ENCODE results near the gene C2CD3.

Gene C2CD3

DNA sequence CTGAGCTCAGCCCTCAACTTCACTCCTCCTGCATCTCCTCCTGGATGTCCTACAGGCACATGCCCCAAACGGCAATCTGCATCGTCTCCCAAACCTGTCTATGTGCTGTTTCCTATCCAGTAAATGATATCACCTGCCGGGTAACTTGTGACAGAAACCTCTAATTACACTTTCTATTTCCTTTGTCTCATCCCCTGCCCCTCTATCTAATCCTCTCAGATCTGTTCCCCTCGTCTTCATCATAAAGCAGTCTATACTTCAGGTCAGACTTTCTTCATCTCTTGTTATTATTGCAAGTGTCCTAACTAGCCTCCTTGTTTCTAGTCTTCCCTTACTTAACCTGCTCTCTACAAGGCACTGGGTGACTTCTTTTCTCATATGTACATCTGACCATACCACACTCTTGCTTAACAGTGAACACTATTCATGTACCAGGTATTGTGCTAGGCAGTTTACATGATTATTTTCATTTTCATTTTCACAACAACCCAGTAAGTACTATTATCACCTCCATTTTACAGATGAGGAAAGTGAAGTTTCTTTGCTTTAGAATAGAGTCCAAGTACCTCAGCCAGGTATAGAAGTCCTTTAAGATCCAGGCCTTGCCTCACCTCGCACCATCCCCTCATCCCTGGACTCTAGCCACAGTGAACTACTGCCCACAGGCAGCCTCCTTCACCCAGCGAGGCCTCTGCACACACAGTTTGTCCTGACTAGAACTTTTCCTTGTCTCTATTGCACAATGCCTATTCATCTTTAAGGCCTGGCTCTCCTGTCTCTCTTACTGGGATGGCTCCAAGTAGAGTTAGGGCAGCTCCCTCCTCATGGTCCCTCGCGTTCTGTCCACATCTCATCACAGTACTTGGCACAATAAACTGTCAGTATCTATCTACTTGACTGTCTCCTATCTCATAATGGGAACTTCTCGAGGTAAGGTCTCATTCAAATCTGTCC is 139.8 kb downstream of the C2CD3 start:
- ATAC-seq: peak; percentile 75
- Mint-ChIP-seq H3K36me3 (peaks cover 12% of the 10 kb centered on the region), H3K27ac (peak overlapping the region; percentile 68)

DNA sequence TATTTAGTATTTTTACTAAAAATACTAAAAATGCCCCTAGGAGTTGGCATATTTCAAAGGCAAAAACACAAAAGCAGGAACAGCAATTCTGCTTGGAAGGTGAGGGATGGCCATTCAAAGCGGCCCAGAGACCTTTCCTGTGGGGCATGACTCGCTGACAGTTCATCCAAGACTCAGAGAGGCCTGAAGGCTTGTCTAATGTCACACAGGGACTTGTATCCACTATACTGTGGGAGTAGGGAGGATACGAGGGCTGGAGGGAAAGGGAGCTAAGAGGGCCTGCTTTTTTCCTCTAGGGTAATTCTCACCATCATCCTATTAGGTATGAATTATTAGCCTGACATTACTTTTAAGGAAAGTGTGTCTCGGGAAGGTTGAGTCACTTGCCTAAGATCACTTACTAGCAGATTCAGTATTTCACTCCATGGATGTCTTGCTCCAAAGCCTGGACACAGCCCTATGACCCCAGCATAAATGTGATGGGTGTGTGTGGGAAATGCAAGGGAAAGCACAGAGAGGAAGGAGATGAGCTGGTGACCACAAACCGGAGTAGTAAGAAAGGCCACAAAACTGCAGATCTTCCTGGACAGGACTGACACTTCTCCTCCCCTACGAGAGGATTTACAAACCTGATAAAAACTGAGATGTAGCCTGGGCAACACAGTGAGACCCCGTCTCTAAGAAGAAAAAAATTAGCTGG is 145.2 kb downstream of the C2CD3 start:
- DNase-seq (ENCODE audit: low spot score in 2 of 2) (no peak), ATAC-seq (peak; percentile 67)
- peak overlapping the region; percentile 68 for H3K27ac Mint-ChIP-seq
- peak overlapping the region; percentile 49 for H3K4me3 Mint-ChIP-seq
- peaks cover 50% of the 10 kb centered on the region for H3K4me1 Mint-ChIP-seq
- H3K9me3 Mint-ChIP-seq: no peaks in the 10 kb centered on the region
- H3K36me3 Mint-ChIP-seq: no peaks in the 10 kb centered on the region

More for the DNA sequence above, 139.8 kb downstream of the C2CD3 start:
- no peak for DNase-seq (ENCODE audit: low spot score in 2 of 2)
- Mint-ChIP-seq H3K9me3 (no peaks in the 10 kb centered on the region), H3K4me1 (peaks cover 34% of the 10 kb centered on the region), H3K4me3 (peak overlapping the region; percentile 57)

DNA sequence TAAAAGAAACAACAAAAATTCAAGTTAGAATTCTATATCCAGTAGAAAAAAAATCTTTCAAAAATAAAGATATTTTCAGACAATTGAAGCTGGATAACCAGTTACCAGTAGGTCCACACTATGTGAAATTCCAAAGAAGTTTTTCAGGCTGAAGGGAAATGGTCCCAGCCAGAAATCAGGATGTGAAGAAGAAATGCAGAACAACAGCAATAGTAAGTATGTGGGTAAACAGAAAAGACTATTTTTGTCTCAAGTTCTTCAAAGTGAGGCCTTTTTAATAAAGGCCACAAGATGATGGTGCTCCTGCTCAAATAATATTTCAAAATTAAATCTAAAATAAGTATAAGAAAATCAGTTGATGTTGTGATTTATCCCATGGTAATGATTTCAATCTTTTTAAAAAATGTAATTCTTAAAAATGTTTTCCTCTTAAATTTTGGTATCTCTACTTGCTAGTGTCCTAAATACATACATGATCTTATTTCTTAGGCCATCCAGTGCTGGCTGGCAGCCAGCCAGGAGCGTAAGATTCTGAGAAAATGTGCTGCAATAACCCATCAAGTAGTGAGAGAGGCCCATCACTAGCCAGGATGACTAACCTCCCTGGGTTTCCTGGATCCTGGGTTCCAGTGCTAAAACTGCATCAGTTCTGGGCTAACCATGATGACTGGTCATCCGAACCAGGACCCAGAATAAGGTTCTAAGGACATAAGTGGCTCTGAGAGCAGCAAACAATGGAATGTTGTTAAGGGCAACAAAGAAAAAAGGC is 146.4 kb downstream of the C2CD3 start:
- ATAC-seq: peak; percentile 25
- Mint-ChIP-seq H3K36me3 (no peaks in the 10 kb centered on the region), H3K4me1 (peaks cover 43% of the 10 kb centered on the region), H3K9me3 (no peaks in the 10 kb centered on the region), H3K4me3 (peak overlapping the region; percentile 41), H3K27ac (peak overlapping the region; percentile 91)
- peak; percentile 42 to 78 for DNase-seq (ENCODE audit: low spot score in 2 of 2)

DNA sequence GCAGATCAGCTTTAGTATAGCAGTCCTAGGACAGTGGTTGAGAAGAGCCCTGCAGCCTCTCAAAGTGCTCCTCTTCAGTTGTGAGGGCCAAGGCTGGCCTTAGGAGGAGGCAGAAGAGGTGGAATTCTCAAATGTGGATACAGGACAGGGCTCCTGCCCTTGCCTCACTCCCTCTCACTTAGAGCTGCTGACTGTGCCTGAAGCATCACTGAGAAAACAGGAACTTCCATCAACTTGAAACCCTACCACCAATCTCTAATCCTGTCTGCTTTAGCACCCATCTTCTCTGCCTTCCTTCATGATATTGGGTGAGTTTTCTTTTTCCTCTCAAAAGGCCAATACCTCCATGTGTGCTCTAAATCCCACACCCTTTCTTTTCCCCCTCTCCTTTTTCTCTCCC is 147.5 kb downstream of the C2CD3 start:
- DNase-seq (ENCODE audit: low spot score in 2 of 2) (no peak), ATAC-seq (no peak)
- Mint-ChIP-seq H3K4me3 (no peak overlapping the region), H3K4me1 (peaks cover 43% of the 10 kb centered on the region), H3K27ac (peak overlapping the region; percentile 63), H3K36me3 (no peaks in the 10 kb centered on the region), H3K9me3 (no peaks in the 10 kb centered on the region)

DNA sequence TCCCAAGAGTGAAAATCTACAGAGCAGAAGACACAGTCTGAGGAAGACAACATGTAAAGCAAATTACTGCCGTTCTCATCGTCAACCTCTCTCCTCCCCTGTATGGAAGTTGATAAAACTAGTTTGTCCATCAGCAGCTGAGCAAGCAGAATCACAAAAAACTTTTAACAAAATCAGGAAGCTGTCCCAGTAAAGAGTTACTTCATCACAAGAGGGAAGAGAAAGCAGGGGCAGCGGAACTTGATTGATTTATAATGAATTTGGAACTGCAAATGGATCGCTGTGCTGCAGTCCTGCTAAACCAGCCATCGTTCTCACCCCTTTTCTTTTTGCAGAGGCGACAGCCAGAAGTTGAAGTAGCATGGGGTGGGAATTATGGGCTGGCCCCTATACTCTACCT is 148.3 kb downstream of the C2CD3 start:
- DNase-seq (ENCODE audit: low spot score in 2 of 2) (no peak), ATAC-seq (no peak)
- H3K36me3 Mint-ChIP-seq: no peaks in the 10 kb centered on the region
- no peaks in the 10 kb centered on the region for H3K9me3 Mint-ChIP-seq
- no peak overlapping the region for H3K4me3 Mint-ChIP-seq
- H3K4me1 Mint-ChIP-seq: peaks cover 36% of the 10 kb centered on the region
- H3K27ac Mint-ChIP-seq: no peak overlapping the region

DNA sequence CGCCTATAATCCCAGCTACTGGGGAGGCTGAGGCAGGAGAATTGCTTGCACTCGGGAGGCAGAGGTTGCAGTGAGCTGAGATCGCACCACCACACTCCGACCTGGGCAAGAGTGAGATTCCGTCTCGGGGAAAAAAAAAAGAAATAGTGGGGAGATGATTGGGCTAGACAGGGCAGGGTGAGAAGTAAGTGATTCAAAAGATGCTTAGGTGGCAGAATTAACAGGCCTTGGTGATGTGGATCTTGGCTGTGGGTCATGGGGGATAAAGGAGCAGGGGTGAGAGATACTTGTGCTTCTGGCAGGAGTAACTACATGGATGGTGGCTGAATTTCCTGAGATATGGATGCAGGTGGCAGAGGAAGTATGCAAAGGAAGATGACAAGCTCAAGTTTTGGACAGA is 148.8 kb downstream of the C2CD3 start:
- H3K9me3 Mint-ChIP-seq: no peaks in the 10 kb centered on the region
- H3K27ac Mint-ChIP-seq: no peak overlapping the region
- peaks cover 41% of the 10 kb centered on the region for H3K4me1 Mint-ChIP-seq
- H3K4me3 Mint-ChIP-seq: no peak overlapping the region
- no peak for ATAC-seq
- DNase-seq (ENCODE audit: low spot score in 2 of 2): no peak
- H3K36me3 Mint-ChIP-seq: peaks cover 4% of the 10 kb centered on the region

DNA sequence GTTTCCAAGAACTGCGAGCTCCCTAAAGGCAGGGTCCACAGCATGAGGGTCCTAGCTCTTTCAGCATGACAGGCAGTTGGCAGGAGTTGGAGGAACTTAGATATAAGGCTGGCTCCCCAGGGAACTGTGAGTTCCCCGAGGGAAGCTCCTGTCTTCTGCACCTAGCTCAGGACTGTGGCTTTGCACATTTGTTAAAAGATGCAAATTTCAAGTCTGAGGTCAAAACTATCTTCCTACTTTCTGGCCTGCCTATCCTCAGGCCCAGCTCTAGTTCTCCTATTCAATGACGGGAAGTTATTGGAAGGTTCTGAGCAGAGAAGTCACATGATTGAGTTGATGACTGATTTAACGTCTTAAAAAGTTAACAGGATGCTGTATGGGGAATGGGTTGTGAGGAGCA is 150.3 kb downstream of the C2CD3 start:
- Mint-ChIP-seq H3K4me3 (no peak overlapping the region), H3K4me1 (peaks cover 43% of the 10 kb centered on the region), H3K9me3 (no peaks in the 10 kb centered on the region), H3K27ac (no peak overlapping the region), H3K36me3 (peaks cover 5% of the 10 kb centered on the region)
- no peak for ATAC-seq
- no peak for DNase-seq (ENCODE audit: low spot score in 2 of 2)

DNA sequence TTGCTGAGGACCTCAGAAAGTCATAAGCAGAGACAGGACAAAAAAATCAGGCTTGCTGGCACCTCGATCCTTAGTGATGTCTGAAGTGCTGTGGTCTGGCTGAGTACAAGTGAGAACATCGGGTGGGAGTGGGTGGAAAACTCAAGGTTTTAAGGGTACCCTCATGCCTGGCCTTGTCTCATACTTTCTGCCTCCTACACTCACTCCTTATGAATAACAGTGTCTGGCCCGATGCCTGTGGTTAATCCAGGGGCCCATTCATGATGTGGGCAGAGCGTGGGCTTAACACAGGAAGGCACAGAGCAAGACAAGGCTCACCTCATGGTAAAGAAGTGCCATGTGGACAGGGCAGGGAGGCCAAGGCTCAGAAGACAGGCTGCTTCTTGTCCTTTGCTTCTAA is 150.9 kb downstream of the C2CD3 start:
- H3K4me3 Mint-ChIP-seq: no peak overlapping the region
- DNase-seq (ENCODE audit: low spot score in 2 of 2) (peak; percentile 55 to 88), ATAC-seq (peak; percentile 96)
- no peaks in the 10 kb centered on the region for H3K9me3 Mint-ChIP-seq
- peaks cover 5% of the 10 kb centered on the region for H3K36me3 Mint-ChIP-seq
- peaks cover 44% of the 10 kb centered on the region for H3K4me1 Mint-ChIP-seq
- no peak overlapping the region for H3K27ac Mint-ChIP-seq

DNA sequence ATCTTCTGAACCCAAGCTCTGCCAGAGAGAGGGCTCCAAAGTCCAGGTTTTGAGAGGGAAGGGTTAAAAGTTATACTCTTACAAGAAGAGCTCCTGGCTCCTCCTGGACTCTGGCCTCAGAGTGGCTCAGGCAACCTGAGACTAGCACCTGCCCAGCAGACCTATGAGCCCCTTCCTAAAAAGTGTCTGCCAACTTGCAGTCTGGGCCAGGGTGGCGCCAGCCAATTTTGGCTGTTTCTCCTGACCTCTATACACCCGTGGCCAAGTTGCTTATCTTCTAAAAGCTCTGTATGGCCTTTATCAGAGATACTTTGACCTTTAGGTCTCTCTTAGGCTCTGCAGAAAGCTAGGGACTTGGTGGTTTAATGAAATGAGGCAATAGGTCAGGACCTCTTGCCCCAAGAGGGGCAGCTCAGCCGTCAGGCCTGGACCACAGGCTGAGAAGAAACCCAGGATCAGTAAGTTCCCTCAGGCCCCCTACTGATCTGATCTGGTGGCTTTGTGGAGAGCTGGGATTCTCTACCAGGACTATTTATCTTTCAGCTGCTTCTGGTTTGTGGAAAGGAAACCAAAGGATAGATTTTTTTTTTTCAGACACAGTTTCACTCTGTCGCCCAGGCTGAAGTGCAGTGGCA is 151.6 kb downstream of the C2CD3 start:
- Mint-ChIP-seq H3K4me1 (peaks cover 44% of the 10 kb centered on the region), H3K27ac (no peak overlapping the region), H3K4me3 (no peak overlapping the region), H3K9me3 (no peaks in the 10 kb centered on the region), H3K36me3 (peaks cover 5% of the 10 kb centered on the region)
- no peak for DNase-seq (ENCODE audit: low spot score in 2 of 2)
- no peak for ATAC-seq

DNA sequence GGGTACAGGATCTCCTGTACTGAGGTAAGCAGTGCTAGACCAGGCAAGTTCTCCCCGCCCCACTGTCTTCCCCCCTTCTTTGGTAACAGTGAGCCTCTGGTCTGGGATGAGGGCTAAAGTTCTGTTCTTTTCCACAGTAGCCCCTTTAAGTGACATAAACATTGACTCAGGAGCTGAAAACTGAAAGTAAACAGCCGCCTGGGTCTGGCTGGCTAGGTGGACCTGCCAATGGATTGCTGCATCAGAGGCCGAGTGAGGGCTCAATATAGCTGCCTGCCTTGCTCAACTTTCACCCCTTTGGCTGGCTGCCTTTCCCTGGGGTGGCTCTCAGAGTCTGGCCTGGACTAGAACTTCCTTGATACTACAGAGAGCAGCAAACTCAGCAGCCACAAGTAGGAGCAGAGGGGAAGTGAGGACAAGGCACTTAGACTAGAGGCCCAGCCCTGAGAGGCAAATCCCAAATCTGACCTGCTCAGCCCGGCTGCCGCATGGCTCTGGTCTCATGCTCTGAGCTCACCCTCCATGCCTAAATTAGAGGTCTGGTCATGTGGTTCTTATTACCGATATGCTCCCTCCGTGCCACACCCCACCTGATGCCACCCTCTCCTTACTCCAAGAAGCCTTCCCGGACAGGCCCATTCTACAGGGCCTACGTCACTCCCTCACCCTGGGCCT is 152.3 kb downstream of the C2CD3 start:
- no peak overlapping the region for H3K27ac Mint-ChIP-seq
- H3K4me1 Mint-ChIP-seq: peaks cover 40% of the 10 kb centered on the region
- H3K9me3 Mint-ChIP-seq: no peaks in the 10 kb centered on the region
- H3K4me3 Mint-ChIP-seq: no peak overlapping the region
- no peak for DNase-seq (ENCODE audit: low spot score in 2 of 2)
- ATAC-seq: no peak
- H3K36me3 Mint-ChIP-seq: peaks cover 5% of the 10 kb centered on the region

DNA sequence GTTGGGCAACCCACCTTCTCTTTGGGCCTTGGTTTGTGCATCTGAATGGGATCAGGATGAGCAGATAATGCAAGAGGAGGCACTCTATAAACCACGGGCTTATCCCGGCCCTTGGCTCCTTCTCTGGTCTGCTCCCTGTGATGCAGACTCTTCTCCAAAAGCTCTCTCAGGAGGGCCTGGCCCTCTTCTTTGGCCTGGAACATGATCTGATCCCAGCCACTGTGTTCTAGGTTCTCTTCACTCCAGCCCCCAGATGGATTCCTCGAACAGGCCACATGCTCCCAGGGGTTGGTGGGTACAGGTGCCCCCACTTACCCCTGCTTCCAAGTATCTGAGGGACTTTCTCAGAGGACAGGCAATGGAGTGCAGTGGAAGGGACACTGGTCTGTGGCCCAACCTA is 153.2 kb downstream of the C2CD3 start:
- Mint-ChIP-seq H3K27ac (no peak overlapping the region), H3K9me3 (no peaks in the 10 kb centered on the region), H3K4me3 (no peak overlapping the region), H3K36me3 (peaks cover 5% of the 10 kb centered on the region), H3K4me1 (peaks cover 34% of the 10 kb centered on the region)
- DNase-seq (ENCODE audit: low spot score in 2 of 2) (no peak), ATAC-seq (no peak)

DNA sequence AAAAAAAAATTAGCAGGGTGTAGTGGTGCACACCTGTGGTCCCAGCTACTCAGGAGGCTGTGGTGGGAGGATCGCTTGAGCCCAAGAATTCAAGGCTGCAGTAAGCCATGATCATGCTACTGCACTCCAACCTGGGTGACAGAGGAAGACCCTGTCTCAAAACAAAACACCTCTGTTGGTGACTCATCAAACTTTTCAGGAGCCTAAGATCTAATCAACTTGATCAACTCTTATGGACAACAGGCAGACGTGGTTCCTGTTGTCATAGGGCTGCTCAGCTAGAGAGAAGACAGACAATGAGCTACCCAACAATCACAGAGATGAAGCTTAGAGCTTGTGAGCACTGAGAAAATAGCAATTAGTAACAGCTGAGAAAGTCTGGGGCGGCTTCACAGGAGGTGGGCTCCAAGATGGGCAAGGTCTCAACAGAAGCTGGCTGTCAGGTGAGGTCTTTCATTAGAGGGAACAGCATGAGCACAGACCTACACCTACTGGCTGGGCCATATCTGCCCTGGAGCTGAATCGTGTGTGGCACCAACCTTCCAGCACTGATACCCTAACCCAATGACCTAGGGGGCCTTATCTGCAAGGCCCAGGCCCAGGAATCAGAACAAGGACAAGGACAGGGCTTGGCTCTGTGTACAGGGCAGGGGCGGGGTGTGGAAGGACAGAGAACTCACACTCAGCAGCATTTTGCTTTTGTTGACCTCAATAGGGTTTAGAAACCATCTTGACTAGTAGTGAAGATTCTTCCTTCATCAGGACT is 154.7 kb downstream of the C2CD3 start:
- Mint-ChIP-seq H3K4me1 (peaks cover 42% of the 10 kb centered on the region), H3K4me3 (no peak overlapping the region), H3K27ac (peak overlapping the region; percentile 64), H3K9me3 (no peaks in the 10 kb centered on the region), H3K36me3 (peaks cover 18% of the 10 kb centered on the region)
- ATAC-seq (no peak), DNase-seq (ENCODE audit: low spot score in 2 of 2) (no peak)

DNA sequence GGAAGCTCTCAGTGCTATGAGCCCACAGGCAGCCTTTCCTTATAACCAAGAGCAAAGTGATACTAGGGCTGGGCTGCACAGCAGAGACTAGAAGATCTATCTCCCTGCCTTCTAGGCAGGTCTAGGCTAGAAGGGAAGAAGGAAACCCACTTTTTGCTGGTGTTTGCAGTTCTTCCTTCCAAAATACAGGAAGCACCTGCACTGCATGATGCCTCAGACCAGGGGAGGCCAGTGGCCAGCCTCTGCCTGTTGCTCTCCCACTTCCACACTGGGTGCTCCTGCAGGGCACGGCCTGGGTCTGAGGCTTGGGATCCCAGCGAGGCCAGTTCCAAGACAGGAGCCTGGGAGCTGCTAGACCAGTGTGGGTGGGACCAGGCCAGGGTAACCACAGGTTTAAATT is 155.9 kb downstream of the C2CD3 start:
- ATAC-seq: no peak
- Mint-ChIP-seq H3K4me3 (no peak overlapping the region), H3K9me3 (no peaks in the 10 kb centered on the region), H3K27ac (peak overlapping the region; percentile 64), H3K4me1 (peaks cover 55% of the 10 kb centered on the region), H3K36me3 (peaks cover 20% of the 10 kb centered on the region)
- no peak for DNase-seq (ENCODE audit: low spot score in 2 of 2)

DNA sequence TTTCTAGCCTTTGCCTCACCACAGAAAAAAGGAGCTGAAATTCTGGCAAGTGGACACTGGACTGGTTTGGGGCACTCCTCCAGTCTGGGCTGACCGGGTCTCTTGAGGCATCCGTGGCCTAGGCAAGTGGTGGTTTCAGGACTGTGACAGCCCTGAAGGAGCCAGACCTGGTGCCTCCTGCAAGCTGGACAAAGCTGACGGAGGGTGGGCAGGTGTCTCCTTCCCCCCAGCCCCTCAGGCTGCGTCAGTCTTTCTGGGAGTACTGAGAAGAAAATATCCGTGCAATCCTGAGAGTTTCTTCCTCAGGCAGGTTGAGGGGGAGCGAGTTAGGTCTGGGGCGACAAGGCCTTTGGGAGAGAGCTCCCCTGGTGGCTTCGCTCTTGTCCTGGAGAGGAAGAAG is 157.7 kb downstream of the C2CD3 start:
- ATAC-seq (no peak), DNase-seq (ENCODE audit: low spot score in 2 of 2) (no peak)
- H3K27ac Mint-ChIP-seq: peak overlapping the region; percentile 96
- H3K4me3 Mint-ChIP-seq: no peak overlapping the region
- no peaks in the 10 kb centered on the region for H3K9me3 Mint-ChIP-seq
- peaks cover 20% of the 10 kb centered on the region for H3K36me3 Mint-ChIP-seq
- H3K4me1 Mint-ChIP-seq: peaks cover 69% of the 10 kb centered on the region

Data from stimulated activated effector memory CD8-positive, alpha-beta T cell treated with anti-CD3 and anti-CD28 coated beads, Interleukin-12 subunit alpha, Interleukin-12 subunit beta, amount 100 ng/mL, for 72 hours (primary cell).